Measurements from ENCODE around the gene CXCR6. TPM values are rescaled to one million over a fixed set of nuclear protein-coding genes. Genes with fewer than 3 reads are reported as not detected.

The CXCR6 gene
- total and polyA plus RNA-seq, 2 of the 13 experiments (the other 11 are each of a cell fraction or from before 2014, with no cell fraction given), result not detected

DNA sequence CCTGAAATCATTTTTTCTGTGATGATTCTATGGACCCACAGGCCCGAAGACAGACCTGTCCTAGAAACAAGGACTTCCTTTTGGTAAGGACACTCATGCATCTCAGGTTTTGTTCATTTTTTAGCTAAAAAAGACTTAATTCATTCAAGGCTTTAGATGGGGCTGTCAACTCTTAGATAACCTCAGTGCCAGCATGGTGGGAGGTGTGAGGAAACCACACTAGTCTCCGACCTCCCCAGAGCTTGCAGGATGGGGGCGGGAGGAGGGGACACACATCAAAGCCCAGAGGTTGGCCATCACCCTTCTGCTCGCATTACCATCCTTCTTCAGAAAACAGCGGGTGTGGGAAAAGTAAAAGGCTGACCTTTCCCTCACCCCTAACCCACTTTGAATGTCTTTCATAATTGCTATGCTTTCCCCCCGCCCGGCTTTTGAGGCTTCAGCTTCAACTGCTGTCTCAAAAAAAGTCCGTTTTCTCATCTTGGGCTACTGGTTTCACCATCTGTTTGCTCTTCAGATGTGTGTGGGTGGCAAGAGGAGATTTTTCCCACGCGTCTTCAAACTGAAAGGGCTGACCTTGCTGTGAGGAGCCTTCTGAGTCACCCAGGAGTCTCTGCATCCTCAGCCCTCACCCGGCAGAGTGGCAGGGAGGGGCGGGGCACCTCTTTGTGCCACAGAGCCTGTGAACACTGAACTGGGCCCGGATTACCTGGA, 27.6 kb upstream of the CXCR6 start:
- H3K4me3 ChIP-seq (replicated peaks in 1 of 3; ENCODE audit: insufficient read depth in 1 of 3, low read depth in 2 of 3, low read length in 3 of 3), result no peak overlapping the region
- H3K27ac ChIP-seq (ENCODE audit: extremely low read length, insufficient read depth, low read length), result no peak overlapping the region
- DNase-seq (ENCODE audit: low spot score) (no peak), ATAC-seq (peak; percentile 20; the same call in 1 of the 3 replicates), FAIRE-seq (no peak)
- CTCF ChIA-PET (ENCODE audit: low intra/inter-chr PET ratio, low total read pairs), result no interaction called here
- intact Hi-C loops (cut with micrococcal nuclease; ENCODE audit: unreplicated experiment) (no loop called here), in situ Hi-C loops (cut with HindIII; ENCODE audit: extremely low pct_ligation_motif_present, low pct_unique_long_range_greater_than_20kb) (loop anchor here (25.0 kb wide), 1 partner anchor 678 kb away; the partner anchor contains the start of gene TMEM158)
- H3K4me1 ChIP-seq (ENCODE audit: insufficient read depth, low read length), result no peaks in the 10 kb centered on the region
- no peaks in the 10 kb centered on the region for H4K20me1 ChIP-seq (ENCODE audit: insufficient read depth, low read length)
- POLR2A ChIA-PET, result no interaction called here
- peaks cover 5% of the 10 kb centered on the region in 2 experiments; a peak in 2 of 5 replicates for H3K36me3 ChIP-seq (replicated peaks in 1 of 2; ENCODE audit: control insufficient read depth in 1 of 2, insufficient read depth in 2 of 2, low read length in 2 of 2)
- no peaks in the 10 kb centered on the region for H3K9me3 ChIP-seq (ENCODE audit: low read length)
- TF ChIP-seq JDP2 (CRISPR knock-in tag; IDR thresholded peaks at IDR 0.05; ENCODE audit: borderline replicate concordance), result no peak
- no peaks in the 10 kb centered on the region for H3K79me2 ChIP-seq (ENCODE audit: insufficient read depth, low read length)
- no peak overlapping the region for H2AFZ ChIP-seq (ENCODE audit: low read length)
- BruUV-seq (replicated peaks), result no TSS peak
- H3K9ac ChIP-seq (ENCODE audit: insufficient read depth, low read depth, low read length), result no peak overlapping the region
- no peak overlapping the region for H3K4me2 ChIP-seq (ENCODE audit: low read depth, low read length)
- WGBS (ENCODE audit: low lambda C conversion rate), result 29% methylated on average over 13 of the region's 13 CpGs
- H3K27me3 ChIP-seq (ENCODE audit: control insufficient read depth in 1 of 2, insufficient read depth in 2 of 2, low read length in 2 of 2), result no peaks in the 10 kb centered on the region

DNA sequence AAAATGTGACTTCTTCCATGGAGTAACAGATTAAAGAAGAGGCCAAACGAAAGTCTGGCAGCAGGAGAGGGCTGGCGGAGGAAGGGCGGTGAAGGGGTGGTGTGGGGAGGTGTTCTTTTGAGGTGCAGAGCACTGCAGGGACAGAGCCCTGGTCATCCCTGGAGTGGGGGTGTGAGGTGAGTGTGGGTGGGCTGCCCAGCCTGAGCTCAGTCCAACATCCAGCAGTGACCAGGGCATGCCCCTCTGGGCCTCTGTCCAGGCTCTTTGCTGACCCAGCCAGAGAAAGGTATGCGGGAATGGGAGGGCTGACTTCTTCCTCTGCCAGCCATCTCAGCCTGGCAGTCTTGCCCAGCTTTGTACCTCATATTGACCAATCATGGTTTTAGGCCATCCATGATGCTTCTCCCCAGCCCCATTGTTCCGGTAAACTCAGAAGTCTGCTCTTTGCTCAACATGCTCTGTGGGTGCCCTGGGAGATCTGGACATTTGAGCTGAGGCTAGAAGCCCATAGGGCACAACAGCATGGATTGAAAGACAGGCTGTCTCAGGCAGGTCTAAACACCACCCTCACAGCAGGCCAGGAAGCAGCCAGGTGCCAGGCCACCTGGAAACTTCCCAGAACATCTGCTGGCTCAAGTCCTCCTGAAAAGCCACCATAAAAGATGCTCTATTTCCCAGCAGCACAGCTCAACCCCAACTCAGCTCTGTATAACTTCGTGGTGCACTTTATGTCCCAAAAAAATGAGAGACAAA, 25.9 kb upstream of the CXCR6 start:
- H3K4me1 ChIP-seq (ENCODE audit: insufficient read depth, low read length), result no peaks in the 10 kb centered on the region
- H3K9ac ChIP-seq (ENCODE audit: insufficient read depth, low read depth, low read length), result no peak overlapping the region
- H3K27me3 ChIP-seq (ENCODE audit: control insufficient read depth in 1 of 2, insufficient read depth in 2 of 2, low read length in 2 of 2), result no peaks in the 10 kb centered on the region
- no peak overlapping the region for H3K27ac ChIP-seq (ENCODE audit: extremely low read length, insufficient read depth, low read length)
- BruUV-seq (replicated peaks), result no TSS peak
- H4K20me1 ChIP-seq (ENCODE audit: insufficient read depth, low read length), result no peaks in the 10 kb centered on the region
- 86% methylated on average over 5 of the region's 6 CpGs for WGBS (ENCODE audit: low lambda C conversion rate)
- DNase-seq (ENCODE audit: low spot score) (no peak), FAIRE-seq (no peak), ATAC-seq (no peak)
- H3K79me2 ChIP-seq (ENCODE audit: insufficient read depth, low read length), result no peaks in the 10 kb centered on the region
- no peaks in the 10 kb centered on the region for H3K9me3 ChIP-seq (ENCODE audit: low read length)
- intact Hi-C loops (cut with micrococcal nuclease; ENCODE audit: unreplicated experiment), result no loop called here
- no peak overlapping the region for H3K4me3 ChIP-seq (replicated peaks in 1 of 3; ENCODE audit: insufficient read depth in 1 of 3, low read depth in 2 of 3, low read length in 3 of 3)
- H3K4me2 ChIP-seq (ENCODE audit: low read depth, low read length), result no peak overlapping the region
- TF ChIP-seq TEAD3 (CRISPR knock-in tag; optimal IDR thresholded peaks at IDR 0.05; ENCODE audit: borderline replicate concordance) (no peak), POLR2G (IDR thresholded peaks at IDR 0.05; ENCODE audit: low read depth, low read length) (no peak)
- ChIA-PET CTCF (ENCODE audit: low intra/inter-chr PET ratio, low total read pairs) (no interaction called here), POLR2A (no interaction called here)
- H2AFZ ChIP-seq (ENCODE audit: low read length), result no peak overlapping the region
- in situ Hi-C loops (cut with HindIII; ENCODE audit: extremely low pct_ligation_motif_present, low pct_unique_long_range_greater_than_20kb), result loop anchor here (25.0 kb wide), 1 partner anchor 680 kb away; the partner anchor contains the start of gene TMEM158
- peaks cover 10 to 16% of the 10 kb centered on the region in 2 experiments; a peak in 2 of 5 replicates for H3K36me3 ChIP-seq (replicated peaks in 1 of 2; ENCODE audit: control insufficient read depth in 1 of 2, insufficient read depth in 2 of 2, low read length in 2 of 2)
